Measurements from ENCODE around the gene ETS2. TPM values are rescaled to one million over a fixed set of nuclear protein-coding genes. Genes with fewer than 3 reads are reported as not detected.
A peak's percentile ranks its signal among the peaks of the same experiment; 100 is the strongest.

Gene ETS2
- total and polyA plus RNA-seq, 12 donors: 15.1 to 66.8 (median 44.6) TPM

GRCh38 chr21:38804789-38805327 lies 871 bp upstream of the ETS2 start:
- Histone ChIP-seq H3K27me3 (no peaks in the 10 kb centered on the region), H3K4me1 (replicated peaks in 1 of 2) (peaks cover 0 to 16% of the 10 kb centered on the region in 2 donors), H3K27ac (peak overlapping the region; percentile 34 to 95 (median 90)), H3K4me3 (peak overlapping the region in 3 of 4 donors; percentile 35 to 93 (median 80)), H3K36me3 (replicated peaks in 1 of 2) (no peaks in the 10 kb centered on the region), H3K9me3 (replicated peaks in 1 of 3) (no peaks in the 10 kb centered on the region)
- WGBS, 4 donors: 7 to 33% (median 15%) methylated on average over 9 to 26 of the region's 26 CpGs
- TF ChIP-seq CTCF (IDR thresholded peaks at IDR 0.05): peak in 5 of 6 experiments; percentile 24 to 56 (median 45)
- TF ChIP-seq POLR2A (IDR thresholded peaks at IDR 0.05): no peak
- DNase-seq: peak; percentile 66 to 87 (median 74)
- intact Hi-C loops (cut with DNase I): loop anchor here (5.0 to 10.0 kb wide), 4 partner anchors 70 to 322 kb away; no protein-coding TSS in a partner anchor

GRCh38 chr21:38806153-38806941 lies 618 bp downstream of the ETS2 start:
- TF ChIP-seq CTCF (IDR thresholded peaks at IDR 0.05) (peak in 2 of 6 experiments; percentile 10 to 14), POLR2A (IDR thresholded peaks at IDR 0.05) (no peak)
- peak in 3 of 7 donors; percentile 22 to 55 (median 45) for DNase-seq
- Histone ChIP-seq H3K9me3 (replicated peaks in 1 of 3) (no peaks in the 10 kb centered on the region), H3K4me1 (replicated peaks in 1 of 2) (peaks cover 0 to 29% of the 10 kb centered on the region in 2 donors), H3K27ac (peak overlapping the region; percentile 24 to 95 (median 90)), H3K27me3 (no peaks in the 10 kb centered on the region), H3K36me3 (replicated peaks in 1 of 2) (peaks cover 0 to 13% of the 10 kb centered on the region in 2 donors), H3K4me3 (peak overlapping the region; percentile 45 to 93 (median 68))
- 3 to 19% (median 3%) methylated on average over 5 to 72 of the region's 72 CpGs for WGBS, 4 donors
- intact Hi-C loops (cut with DNase I): loop anchor here (5.0 to 10.0 kb wide), 4 partner anchors 72 to 321 kb away; no protein-coding TSS in a partner anchor

GRCh38 chr21:38806942-38807284 lies 1.2 kb downstream of the ETS2 start:
- Histone ChIP-seq H3K4me3 (peak overlapping the region in 3 of 4 donors; percentile 45 to 93 (median 80)), H3K27ac (peak overlapping the region; percentile 24 to 95 (median 90)), H3K9me3 (replicated peaks in 1 of 3) (no peaks in the 10 kb centered on the region), H3K27me3 (no peaks in the 10 kb centered on the region), H3K36me3 (replicated peaks in 1 of 2) (peaks cover 0 to 19% of the 10 kb centered on the region in 2 donors), H3K4me1 (replicated peaks in 1 of 2) (peaks cover 0 to 35% of the 10 kb centered on the region in 2 donors)
- DNase-seq: no peak
- TF ChIP-seq CTCF (IDR thresholded peaks at IDR 0.05): no peak
- TF ChIP-seq POLR2A (IDR thresholded peaks at IDR 0.05): peak in 1 of 2 donors; percentile 1
- WGBS, 4 donors: 16 to 36% (median 27%) methylated on average over 9 of the region's 9 CpGs
- intact Hi-C loops (cut with DNase I): loop anchor here (5.0 to 10.0 kb wide), 4 partner anchors 72 to 320 kb away; no protein-coding TSS in a partner anchor

GRCh38 chr21:38807441-38807871 lies 1.7 kb downstream of the ETS2 start:
- no peaks in the 10 kb centered on the region for H3K27me3 ChIP-seq
- H3K4me1 ChIP-seq (replicated peaks in 1 of 2): peaks cover 0 to 35% of the 10 kb centered on the region in 2 donors
- 21 to 35% (median 26%) methylated on average over 2 of the region's 2 CpGs for WGBS, 4 donors
- no peak for DNase-seq
- no peaks in the 10 kb centered on the region for H3K9me3 ChIP-seq (replicated peaks in 1 of 3)
- intact Hi-C loops (cut with DNase I): loop anchor here (5.0 to 10.0 kb wide), 4 partner anchors 73 to 320 kb away; no protein-coding TSS in a partner anchor
- no peak for TF ChIP-seq CTCF (IDR thresholded peaks at IDR 0.05)
- TF ChIP-seq POLR2A (IDR thresholded peaks at IDR 0.05): no peak
- H3K4me3 ChIP-seq: peak overlapping the region in 2 of 4 donors; percentile 10 to 93
- H3K36me3 ChIP-seq (replicated peaks in 1 of 2): peaks cover 0 to 22% of the 10 kb centered on the region in 2 donors
- H3K27ac ChIP-seq: peak overlapping the region in 4 of 5 donors; percentile 8 to 90 (median 90)
